Central memory CD8-positive, alpha-beta T cell (primary cell): Measurements from ENCODE around the gene DLG1.

Experiments
- ATAC-seq: fragments of 150-1000 bp; cut with Tn5 transposase; replicated peaks from 2 replicates; pipeline ENCODE4 v1.10.0; 2022; ENCODE audit warnings: mild to moderate bottlenecking, moderate FRiP score, moderate number of reproducible peaks; ENCODE audit not compliant: poor library complexity, severe bottlenecking; ENCODE audit errors: extremely low read depth
- DNase-seq, 2 donors: peaks; one replicate each; pipeline ENCODE4 v3.0.0; 2021; ENCODE audit warnings: low spot score in 2 of 2
- H3K27ac Mint-ChIP-seq: one replicate; pipeline ENCODE4 v1.8.0; 2022; ENCODE audit warnings: low read depth, mild to moderate bottlenecking, moderate library complexity, mixed read lengths
- H3K27me3 Mint-ChIP-seq: one replicate; pipeline ENCODE4 v1.8.0; 2022; ENCODE audit warnings: mixed read lengths
- H3K36me3 Mint-ChIP-seq: one replicate; pipeline ENCODE4 v1.8.0; 2022; ENCODE audit warnings: mild to moderate bottlenecking, moderate library complexity, mixed read lengths; ENCODE audit not compliant: insufficient read depth
- H3K4me1 Mint-ChIP-seq: one replicate; pipeline ENCODE4 v1.8.0; 2022; ENCODE audit warnings: mixed read lengths
- H3K4me3 Mint-ChIP-seq: one replicate; pipeline ENCODE4 v1.8.0; 2022; ENCODE audit warnings: mild to moderate bottlenecking, moderate library complexity, mixed read lengths
- H3K9me3 Mint-ChIP-seq: one replicate; pipeline ENCODE4 v1.8.0; 2022; ENCODE audit warnings: mixed read lengths

The DLG1 gene

DNA sequence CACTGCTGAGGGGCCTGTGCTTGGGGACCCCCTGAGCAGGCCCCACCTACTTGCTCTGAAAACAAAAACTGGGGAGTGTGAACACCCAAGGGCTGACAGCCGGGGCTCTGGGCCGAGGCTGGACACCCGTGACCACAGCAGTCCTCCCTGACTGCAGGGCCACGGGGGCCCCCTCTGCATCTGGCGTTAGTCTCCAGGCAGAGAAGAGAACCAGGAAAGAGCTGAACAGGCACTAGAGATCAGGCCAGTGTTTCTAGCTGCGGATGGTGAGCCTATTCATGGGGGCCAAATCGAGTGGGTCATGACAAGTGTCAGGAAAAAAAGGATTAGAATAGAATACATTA is 285.9 kb downstream of the DLG1 start:
- H3K27me3 Mint-ChIP-seq: no peaks in the 10 kb centered on the region
- H3K27ac Mint-ChIP-seq: no peak overlapping the region
- no peak overlapping the region for H3K4me3 Mint-ChIP-seq
- H3K36me3 Mint-ChIP-seq: no peaks in the 10 kb centered on the region
- H3K4me1 Mint-ChIP-seq: no peaks in the 10 kb centered on the region
- no peaks in the 10 kb centered on the region for H3K9me3 Mint-ChIP-seq
- ATAC-seq (no peak), DNase-seq (no peak)

DNA sequence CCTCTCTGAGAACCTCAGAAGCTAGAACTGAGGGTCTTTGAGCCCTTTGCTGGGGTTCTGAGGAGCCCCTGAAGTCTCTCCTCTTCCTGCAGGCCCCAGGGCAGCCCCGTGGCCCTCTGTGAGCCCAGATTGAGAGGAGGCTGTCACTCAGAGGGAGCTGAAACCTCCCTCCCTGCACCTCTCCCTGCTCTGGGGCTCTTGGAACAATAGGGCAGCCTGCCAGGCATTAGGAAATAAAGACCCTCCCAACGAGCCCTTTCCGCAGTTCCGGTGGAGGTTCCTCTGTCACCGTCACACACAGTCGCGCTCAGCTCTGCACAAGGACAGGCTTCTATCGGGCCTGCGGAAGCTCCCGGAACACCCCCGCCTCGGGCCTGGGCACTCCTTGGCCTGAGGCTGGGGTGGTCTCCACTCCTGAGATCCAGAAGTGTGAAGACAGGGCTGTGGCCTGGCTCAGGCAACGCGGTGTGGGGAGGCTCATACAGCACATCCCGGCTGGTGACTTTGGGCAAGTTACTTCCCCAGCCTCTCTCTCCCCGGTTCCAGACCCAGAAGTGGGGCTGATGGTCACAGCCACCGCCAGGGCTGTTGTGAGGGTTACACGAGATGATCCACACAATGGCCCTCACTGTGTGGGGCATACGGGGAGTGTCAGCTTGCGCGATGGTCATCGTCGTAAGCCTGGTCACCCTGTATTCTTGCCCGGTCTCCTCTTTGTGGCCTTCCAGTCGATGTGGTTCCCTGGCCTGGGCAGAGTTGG is 286.5 kb downstream of the DLG1 start:
- H3K27me3 Mint-ChIP-seq: no peaks in the 10 kb centered on the region
- H3K27ac Mint-ChIP-seq: no peak overlapping the region
- H3K4me1 Mint-ChIP-seq: no peaks in the 10 kb centered on the region
- no peak for DNase-seq
- no peaks in the 10 kb centered on the region for H3K36me3 Mint-ChIP-seq
- H3K9me3 Mint-ChIP-seq: no peaks in the 10 kb centered on the region
- H3K4me3 Mint-ChIP-seq: no peak overlapping the region
- ATAC-seq: no peak

DNA sequence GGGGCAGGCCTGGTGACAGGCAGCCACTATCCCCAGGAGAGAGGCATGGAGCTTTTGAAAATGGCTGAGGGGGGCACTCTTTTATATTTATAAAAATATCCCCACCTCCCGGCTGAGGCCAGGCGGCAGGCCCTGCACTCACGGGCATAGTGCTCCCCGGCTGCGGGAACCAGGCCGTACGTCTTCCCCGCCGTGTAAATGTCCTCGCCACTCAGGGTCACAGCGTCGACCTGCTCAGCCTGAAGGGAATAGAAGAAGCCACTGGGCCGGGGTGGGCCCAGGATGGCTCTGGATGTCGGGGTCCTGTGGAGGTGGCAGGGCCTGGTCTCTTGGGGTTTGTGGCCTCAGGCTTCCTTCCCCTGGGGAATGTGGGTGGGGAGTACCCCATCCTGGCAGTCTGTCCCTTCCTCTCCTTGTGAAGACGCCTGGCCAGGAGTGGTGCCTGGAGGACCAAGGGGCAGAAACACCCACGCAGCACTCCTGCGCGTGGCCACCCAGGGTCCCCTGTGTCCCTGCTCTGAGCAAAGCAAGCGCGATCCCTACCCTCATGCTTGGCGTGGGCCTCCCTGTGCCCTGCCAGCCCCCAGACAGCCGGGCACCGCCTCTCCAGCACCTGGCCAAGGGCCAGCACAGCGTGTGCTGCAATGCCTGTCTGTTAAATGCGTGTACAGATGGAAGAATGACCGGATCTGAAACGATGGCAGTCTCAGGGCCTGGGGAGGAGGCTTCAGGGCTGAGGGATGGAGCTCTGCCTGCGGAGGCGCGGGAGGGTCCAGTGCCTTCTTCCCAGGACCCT is 287.7 kb downstream of the DLG1 start:
- Mint-ChIP-seq H3K36me3 (no peaks in the 10 kb centered on the region), H3K9me3 (no peaks in the 10 kb centered on the region), H3K4me1 (no peaks in the 10 kb centered on the region), H3K27ac (no peak overlapping the region), H3K4me3 (no peak overlapping the region), H3K27me3 (no peaks in the 10 kb centered on the region)
- DNase-seq (no peak), ATAC-seq (no peak)

DNA sequence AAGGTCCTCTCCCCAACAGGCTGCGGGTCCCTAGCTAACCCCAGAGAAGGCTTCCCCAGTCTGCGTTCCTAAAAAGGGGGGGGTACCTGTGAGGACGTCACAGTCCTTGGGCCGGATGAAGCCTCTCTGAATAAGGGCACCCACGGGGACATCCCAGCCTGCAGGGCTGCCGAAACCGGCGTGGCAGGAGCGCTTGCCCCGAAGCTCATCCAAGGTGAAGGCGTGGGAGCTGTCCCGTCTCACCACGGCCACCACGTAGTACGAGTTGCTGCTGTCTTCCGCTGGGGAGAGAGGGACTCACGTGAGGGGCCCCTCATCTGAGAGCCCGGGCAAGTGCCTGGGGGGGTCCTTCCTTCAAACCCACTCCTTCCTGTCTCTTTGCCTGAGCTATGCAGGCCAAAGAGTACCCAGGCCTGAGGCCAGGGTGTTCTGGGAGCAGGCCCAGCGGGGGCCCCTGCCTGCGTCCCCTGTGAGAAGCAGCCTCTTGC is 288.8 kb downstream of the DLG1 start:
- Mint-ChIP-seq H3K4me1 (no peaks in the 10 kb centered on the region), H3K27me3 (no peaks in the 10 kb centered on the region), H3K4me3 (no peak overlapping the region), H3K27ac (no peak overlapping the region), H3K36me3 (no peaks in the 10 kb centered on the region), H3K9me3 (no peaks in the 10 kb centered on the region)
- no peak for ATAC-seq
- DNase-seq: no peak

DNA sequence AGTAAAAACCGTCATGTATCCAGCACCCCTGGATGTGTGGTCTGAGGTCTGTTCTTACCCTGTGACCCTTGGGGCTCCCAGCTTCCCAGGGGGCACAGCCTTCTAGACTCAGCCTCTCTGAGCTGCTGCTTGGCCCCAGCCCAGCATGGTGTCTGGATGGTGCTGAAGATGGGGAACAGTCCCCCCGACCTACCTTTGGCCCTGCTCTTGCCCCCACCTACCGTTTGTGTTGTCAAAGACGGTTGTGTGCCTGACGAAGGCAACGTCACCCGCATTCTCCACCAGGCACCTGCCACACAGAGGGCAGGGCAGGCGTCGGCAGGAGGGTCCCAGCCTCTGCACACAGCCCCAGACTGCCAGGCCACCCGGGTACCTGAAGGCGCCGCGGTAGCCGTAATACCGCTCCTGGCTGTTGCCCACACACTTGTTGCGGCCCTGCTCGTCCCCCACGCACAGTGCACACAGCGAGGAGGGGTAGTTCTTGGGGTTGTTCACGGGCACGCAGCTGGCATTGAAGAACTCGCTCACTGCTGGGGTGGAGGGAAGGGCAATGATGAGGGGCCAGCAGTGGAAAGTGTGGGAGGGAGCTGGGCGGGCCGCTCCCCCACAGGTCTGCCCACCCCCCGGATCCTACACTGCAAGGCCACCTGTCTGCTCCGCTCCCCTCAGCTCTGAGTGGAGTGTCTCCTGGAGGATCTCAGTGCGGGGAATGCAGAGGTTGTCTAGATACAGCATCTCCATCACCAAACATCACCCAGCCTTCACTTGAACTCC is 289.8 kb downstream of the DLG1 start:
- Mint-ChIP-seq H3K4me3 (no peak overlapping the region), H3K27ac (no peak overlapping the region), H3K27me3 (no peaks in the 10 kb centered on the region), H3K9me3 (no peaks in the 10 kb centered on the region), H3K4me1 (no peaks in the 10 kb centered on the region), H3K36me3 (peaks cover 2% of the 10 kb centered on the region)
- DNase-seq (no peak), ATAC-seq (no peak)

DNA sequence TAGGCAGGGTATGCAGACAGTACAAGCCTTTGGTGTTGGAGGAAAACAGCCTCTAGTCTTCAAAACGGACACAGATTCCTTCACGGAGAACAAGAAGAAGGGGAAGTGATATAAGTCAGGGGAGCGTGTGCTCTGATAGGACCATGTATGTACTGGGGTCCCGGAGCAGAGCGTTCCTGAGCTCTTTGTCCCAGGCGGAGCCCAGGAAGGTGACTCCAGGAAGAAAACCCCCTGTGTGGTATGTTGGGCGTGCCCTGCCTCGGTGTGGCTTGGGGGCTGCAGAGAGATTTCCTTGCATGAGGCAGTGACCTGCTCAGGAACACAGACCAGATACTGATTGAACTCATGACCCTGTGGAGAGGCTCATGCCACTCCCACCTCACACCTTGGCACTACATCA is 290.5 kb downstream of the DLG1 start:
- DNase-seq (no peak), ATAC-seq (no peak)
- H3K9me3 Mint-ChIP-seq: no peaks in the 10 kb centered on the region
- H3K36me3 Mint-ChIP-seq: peaks cover 5% of the 10 kb centered on the region
- H3K4me1 Mint-ChIP-seq: no peaks in the 10 kb centered on the region
- no peaks in the 10 kb centered on the region for H3K27me3 Mint-ChIP-seq
- H3K27ac Mint-ChIP-seq: no peak overlapping the region
- no peak overlapping the region for H3K4me3 Mint-ChIP-seq

DNA sequence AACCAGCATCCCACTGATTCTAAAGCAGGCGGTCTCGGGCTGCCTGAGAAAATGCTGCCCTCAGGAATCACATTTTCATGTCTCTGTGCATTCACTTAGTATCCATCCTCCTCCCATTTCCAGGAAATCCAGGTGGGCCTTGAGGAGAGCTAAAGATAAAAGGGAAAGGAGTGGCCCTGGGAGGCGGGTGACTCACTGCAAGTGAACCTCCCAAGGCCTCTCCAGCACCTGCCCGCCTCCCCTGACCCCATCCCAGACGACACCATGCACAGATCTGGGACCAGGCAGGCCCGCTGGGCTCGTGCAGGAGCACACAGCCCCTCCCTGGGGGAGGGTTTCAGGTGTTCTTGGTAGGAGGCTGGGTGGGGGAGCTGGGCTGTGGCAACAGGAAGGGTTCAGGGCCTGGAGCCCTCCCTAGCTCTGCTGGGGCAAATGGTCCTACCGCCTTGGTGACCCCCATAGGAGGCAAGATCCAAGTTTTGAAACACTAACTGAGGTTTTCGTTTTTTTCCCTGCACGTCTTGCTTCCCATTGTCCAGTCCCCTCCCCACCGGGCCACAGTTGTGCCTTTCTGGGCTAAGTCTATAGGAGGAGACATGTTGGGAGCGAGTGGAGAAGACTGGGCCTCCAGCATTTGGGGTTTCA is 291.0 kb downstream of the DLG1 start:
- ATAC-seq (no peak), DNase-seq (no peak)
- Mint-ChIP-seq H3K36me3 (peaks cover 5% of the 10 kb centered on the region), H3K9me3 (no peaks in the 10 kb centered on the region), H3K4me3 (no peak overlapping the region), H3K27ac (no peak overlapping the region), H3K4me1 (no peaks in the 10 kb centered on the region), H3K27me3 (no peaks in the 10 kb centered on the region)

DNA sequence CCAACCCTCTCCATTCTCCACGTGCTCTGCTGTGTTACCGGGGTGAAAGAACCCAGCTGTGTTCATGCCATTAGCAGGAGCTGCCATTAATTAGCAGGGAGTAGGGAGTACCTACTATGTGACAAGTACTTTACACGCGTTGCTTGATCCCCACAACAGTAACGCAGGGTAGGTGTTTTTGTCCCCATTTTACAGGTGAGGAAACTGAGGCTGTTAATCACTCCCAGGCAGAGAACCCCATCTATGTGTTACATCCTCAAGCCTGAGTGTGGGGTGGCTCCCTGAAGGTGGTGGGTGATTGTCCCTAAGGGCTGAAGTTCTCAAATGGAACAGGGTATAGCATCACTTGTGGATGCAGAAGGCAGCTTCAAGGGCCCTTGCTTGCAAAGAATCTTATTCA is 291.6 kb downstream of the DLG1 start:
- H3K27me3 Mint-ChIP-seq: no peaks in the 10 kb centered on the region
- DNase-seq (no peak), ATAC-seq (no peak)
- no peak overlapping the region for H3K4me3 Mint-ChIP-seq
- H3K4me1 Mint-ChIP-seq: no peaks in the 10 kb centered on the region
- no peak overlapping the region for H3K27ac Mint-ChIP-seq
- H3K9me3 Mint-ChIP-seq: no peaks in the 10 kb centered on the region
- peaks cover 5% of the 10 kb centered on the region for H3K36me3 Mint-ChIP-seq

DNA sequence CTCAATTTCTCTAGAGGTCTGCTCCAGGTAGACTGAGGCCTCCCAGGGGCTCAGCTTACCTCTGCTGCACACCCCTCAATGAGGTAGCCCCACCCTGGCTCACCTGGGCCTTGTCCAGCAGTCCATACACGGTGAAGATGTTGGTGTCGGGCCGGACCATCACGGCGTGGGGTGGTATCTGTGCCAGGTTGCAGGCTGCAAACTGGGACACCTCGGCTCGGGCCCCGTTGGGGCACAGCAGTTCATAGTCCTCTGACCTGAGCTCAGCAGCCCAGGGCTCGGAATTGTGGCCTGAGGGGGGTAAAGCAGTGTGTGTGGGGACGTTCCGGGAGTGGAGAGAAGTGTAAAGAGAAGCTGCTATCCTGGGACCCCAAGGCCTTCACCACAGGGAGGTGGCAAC is 292.0 kb downstream of the DLG1 start:
- Mint-ChIP-seq H3K9me3 (no peaks in the 10 kb centered on the region), H3K27ac (no peak overlapping the region)

DNA sequence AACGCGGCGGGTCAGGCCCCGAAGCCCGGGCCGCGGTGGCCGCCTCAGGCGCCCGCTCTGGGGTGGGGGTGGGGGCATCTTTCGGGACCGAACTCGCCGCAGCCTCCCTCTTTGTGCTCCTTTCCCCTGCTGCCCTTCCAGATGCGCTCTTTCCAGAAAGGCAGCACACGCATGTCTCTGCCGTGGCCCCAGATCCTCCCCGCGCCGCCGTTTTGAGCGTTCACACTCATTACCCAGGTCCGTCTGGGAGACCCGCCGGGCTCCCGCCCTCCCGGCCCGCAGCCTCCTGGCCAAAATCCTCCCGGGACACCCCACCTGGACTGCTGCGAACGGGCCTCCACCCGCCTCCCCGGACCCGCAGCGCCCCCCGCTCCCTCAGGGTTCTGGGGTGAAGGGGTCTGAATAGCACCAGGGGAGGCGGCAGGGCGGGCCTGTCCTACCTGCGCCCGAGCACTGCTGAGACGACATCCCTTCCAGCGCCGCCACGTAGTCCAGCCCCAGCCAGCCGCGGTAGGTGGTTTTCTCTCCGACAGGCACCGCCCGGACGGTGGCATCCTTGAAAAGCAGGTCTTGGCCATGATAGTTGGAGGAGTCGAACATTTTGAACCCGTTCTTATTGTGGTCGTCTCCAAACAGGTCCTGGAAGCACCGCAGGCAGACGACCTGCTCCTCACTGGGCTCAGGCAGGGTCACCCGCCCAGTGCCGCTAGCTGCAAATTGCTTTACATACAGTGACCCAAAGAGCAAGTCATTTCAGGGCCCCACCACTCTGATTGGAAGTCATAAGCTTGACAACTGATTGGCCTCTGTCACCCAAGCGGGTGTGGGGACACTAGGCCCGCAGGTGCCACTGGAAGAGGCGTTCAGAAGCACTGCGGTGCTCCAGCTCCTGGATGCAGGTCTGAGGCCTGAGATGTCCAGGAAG is 294.7 kb downstream of the DLG1 start:
- Mint-ChIP-seq H3K27ac (peak overlapping the region; percentile 89), H3K36me3 (peaks cover 9% of the 10 kb centered on the region), H3K9me3 (no peaks in the 10 kb centered on the region), H3K4me3 (peak overlapping the region; percentile 80), H3K4me1 (no peaks in the 10 kb centered on the region), H3K27me3 (no peaks in the 10 kb centered on the region)
- ATAC-seq (peak; percentile 22), DNase-seq (no peak)

More for the DNA sequence above, 292.0 kb downstream of the DLG1 start:
- Mint-ChIP-seq H3K4me1 (no peaks in the 10 kb centered on the region), H3K27me3 (no peaks in the 10 kb centered on the region), H3K4me3 (no peak overlapping the region), H3K36me3 (peaks cover 7% of the 10 kb centered on the region)
- no peak for ATAC-seq
- no peak for DNase-seq

DNA sequence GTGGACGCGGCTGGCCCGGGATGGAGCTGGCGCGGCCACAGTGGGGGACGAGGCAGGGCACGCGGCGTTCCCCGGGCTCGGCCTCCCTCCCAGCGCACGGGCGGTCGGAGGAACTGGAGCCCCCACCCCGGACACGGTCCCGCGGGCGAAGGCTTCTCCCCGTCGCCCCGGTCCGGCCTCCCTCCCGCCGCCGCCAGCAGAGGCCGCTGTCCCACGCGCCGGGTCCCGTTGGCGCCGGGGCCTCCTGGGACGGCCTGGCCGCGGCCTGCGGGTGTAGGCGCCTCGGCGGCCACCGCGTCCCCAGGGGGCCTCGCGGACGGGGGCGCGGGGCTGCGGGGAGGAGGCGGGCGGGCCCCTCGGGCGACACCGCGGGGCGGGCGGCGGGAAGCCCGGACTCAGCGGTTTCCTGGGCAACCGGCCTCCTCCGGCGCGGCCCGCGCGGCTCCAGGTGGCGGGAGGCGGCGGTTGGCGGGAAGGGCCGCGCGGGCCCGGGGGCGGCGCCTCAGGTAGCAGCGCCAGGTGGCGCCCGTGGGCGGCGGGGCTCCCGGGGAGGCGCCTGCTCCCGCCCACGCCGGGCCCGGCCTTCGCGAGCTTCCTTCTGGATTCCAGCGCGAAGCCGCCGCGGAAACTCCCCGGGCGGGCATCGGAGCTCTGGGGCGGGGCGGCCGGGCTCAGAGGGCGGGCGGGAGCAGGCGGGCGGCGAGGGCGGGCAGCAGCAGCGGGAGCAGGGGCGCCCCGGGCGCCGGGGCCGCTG is 295.5 kb downstream of the DLG1 start:
- H3K4me1 Mint-ChIP-seq: no peaks in the 10 kb centered on the region
- peak; percentile 77 for ATAC-seq
- H3K4me3 Mint-ChIP-seq: peak overlapping the region; percentile 80
- DNase-seq: peak; percentile 59 to 66
- peaks cover 9% of the 10 kb centered on the region for H3K36me3 Mint-ChIP-seq
- no peaks in the 10 kb centered on the region for H3K27me3 Mint-ChIP-seq
- peak overlapping the region; percentile 89 for H3K27ac Mint-ChIP-seq
- no peaks in the 10 kb centered on the region for H3K9me3 Mint-ChIP-seq
